GM18907 (cell line): ENCODE data around the gene NDUFAB1.
A peak's percentile ranks its signal among the peaks of the same experiment; 100 is the strongest.
"Not testable (repeated sequence)": the region's sequence is repeated elsewhere in the genome, so short reads cannot be mapped to it uniquely, and the experiment has no call there.

Source experiments
- ATAC-seq: cut with Tn5 transposase; IDR thresholded peaks from one replicate; pipeline ENCODE4 v1.9.1; 2021; ENCODE audit warnings: mild to moderate bottlenecking, moderate library complexity; ENCODE audit not compliant: unreplicated experiment

The NDUFAB1 gene

DNA sequence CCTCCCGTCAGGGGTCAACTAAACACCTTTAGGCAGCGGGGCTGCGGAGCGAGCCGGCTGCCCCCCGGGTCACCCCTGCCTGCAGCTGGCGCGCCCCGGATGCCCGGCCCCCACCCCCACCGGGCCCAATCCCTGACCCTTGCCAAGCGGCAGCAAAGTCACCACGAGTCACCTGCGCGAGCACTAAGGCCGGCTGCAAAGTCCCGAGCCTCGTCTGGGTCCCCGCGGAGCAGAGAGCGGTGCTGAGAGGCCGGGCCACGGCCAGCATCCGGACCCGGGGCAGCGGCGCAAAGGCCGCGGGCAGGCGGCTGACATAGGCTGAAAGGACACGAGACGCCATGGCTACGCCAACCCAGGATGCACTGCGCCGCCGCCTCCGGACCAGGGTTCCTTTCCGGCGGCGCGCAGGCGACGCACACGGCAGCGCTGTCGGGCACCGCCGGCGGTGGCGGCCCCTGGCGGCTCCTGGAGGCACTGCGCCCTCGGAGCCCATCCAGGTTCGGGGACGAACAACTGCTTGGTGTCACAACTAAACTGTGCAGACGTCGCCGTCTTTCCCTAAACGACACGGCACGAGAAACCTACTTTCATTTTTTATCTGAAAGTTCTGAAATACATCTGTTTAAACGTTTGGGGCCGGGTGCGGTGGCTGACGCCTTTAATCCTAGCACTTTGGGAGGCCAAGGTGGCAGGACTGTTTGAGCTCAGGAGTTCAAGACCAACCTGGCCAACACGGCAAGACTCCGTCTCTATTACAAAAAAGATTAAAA lies at the start of gene NDUFAB1:
TSS of gene NDUFAB1 (minus strand) at position 366 of the 770 bp plus-strand sequence. CDS start at position 340, 26 bp downstream.
- ATAC-seq, result peak; percentile 91

DNA sequence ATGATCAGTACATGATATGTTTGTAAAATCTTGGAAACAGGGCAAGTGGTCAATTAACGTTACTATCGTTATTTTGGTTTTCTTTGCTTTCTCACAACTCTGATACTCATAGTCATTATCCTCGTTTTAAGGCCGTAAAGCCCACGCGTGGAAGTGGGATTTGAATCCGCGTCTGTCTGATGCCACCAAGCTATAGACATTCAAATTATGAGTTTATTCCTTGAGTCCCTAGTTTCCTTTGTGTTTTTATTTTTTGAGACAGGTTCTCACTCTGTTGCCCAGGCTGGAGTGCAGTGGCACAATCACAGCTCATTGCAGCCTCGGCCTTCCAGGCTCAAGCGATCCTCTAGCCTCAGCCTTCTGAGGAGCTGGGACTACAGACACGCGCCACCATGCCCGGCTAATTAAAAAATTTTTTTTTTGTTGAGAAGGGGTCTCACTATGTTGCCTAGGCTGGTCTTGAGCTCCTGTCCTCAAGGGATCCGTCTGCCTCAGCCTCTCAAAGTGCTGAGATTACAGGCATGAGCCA lies 46.2 kb upstream of the NDUFAB1 start:
- ATAC-seq, result no peak

DNA sequence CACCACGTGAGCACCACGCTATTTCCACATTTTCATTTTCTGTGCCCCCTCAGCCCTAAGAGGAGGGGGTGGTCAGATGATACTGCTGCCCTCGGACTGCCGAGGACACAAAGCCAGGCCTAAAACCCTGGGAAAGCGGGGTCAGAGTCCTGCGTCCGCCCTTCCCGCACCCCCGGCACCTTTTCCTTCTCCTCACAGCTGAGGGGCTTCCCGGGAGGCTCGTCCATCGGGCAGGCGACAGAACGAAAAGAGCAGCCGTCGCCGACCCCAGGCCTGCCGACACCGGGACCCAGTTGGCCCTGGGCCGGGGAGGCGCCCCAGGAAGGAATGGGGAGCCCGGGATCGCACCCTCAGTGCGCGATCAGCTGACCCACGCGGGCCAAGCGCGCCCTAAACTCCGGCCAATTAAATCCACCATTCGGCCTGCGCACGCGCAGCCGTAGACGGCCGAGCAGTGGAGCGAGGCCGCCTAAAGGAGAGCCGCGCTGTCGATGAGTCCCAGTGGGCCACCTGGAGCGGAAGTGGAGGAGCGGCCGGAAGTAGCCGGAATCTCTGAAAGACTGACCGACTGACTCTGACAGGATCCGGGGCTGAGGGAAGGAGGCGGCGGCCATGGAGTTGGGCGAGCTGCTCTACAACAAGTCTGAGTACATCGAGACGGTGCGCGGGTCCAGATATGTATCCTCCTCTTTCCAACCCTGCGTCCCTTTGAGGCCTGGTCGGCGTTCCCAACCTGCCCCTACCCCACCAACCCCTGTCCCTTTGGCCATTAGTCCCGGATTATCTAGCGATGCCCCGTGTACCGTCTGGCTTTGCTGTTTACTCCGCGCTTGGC lies 45.0 kb upstream of the NDUFAB1 start, which contains the start of the genes DCTN5 and PALB2:
TSS of gene DCTN5 (plus strand) at position 536 of the 835 bp plus-strand sequence. CDS start at position 613, 77 bp downstream.
TSS of gene PALB2 (minus strand) at position 380 of the 835 bp plus-strand sequence. CDS start at position 227, 153 bp downstream.
- ATAC-seq, result peak; percentile 89

DNA sequence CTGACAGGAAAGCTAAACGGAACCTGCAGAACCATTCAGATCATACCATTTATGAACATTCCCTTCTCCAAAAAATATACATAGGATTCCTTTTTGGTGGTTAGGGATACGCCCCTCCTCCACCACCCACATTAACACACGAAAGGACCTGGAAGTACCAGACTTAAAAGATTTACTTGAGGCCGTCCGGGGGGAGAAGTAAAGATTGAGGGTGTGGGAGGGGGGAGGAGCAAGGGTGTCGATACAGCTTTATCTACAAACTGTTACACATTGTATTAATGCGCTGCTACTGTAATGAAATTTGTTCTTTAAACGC lies 44.5 kb upstream of the NDUFAB1 start:
- ATAC-seq, result no peak

DNA sequence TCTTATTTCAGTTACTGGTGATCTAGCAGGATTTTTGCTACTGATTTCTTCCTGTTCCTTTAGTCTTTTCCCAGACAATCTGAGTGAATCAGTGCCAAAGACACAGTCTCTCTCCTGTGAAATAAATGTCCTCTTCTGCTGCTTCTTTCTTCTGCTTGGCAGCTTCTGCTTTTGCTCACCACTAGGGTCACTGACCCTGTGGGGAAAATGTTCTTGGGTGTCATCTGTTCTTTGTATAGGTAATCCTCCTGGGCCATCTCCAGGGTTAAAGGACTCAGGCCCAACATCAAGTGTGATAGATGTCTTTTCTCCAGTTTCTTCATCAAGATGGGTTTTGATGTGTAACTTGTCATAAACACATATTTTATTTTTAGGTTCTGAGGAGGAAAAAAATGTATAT lies 39.8 kb upstream of the NDUFAB1 start:
- ATAC-seq, result no peak

DNA sequence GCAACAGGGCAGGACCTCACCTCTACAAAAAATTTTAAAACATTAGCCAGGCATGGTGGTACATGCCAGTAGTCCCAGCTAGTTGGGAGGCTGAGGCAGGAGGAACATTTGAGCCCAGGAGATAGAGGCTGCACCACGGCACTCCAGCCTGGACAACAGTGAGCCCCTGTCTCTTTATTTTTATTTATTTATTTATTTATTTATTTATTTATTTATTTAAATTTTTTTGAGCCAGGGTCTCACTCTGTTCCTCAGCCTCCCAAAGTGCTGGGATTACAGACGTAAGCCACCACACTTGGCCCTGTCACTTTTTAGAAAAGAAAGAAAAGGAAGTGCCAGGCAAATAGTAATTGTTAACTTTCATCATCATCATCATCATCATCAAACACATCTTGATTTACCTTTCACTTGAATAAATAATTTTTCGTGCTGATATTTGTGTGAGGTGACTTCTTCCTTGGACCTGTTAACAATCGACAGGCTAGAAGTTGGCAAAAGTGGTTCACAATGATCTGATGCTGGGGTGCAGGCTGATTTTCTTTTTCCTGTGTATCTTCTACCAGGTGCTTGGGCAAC lies 38.4 kb upstream of the NDUFAB1 start:
- ATAC-seq, result no peak

DNA sequence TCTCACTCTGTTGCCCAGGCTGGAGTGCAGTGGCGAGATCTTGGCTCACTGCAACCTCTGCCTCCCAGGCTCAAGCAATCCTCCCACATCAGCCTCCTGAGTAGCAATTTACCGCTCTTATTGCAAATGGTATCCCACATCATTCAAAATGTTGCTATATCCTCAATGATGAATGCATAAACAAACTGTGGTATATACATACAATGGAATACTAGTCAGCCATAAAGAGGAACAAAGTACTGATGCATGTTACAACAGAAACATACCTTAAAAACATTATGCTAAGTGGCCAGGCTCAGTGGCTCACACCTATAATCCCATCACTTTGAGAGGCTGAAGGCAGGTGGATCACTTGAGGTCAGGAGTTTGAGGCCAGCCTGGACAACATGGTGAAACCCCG lies 35.8 kb upstream of the NDUFAB1 start:
- not testable (repeated sequence) for ATAC-seq

DNA sequence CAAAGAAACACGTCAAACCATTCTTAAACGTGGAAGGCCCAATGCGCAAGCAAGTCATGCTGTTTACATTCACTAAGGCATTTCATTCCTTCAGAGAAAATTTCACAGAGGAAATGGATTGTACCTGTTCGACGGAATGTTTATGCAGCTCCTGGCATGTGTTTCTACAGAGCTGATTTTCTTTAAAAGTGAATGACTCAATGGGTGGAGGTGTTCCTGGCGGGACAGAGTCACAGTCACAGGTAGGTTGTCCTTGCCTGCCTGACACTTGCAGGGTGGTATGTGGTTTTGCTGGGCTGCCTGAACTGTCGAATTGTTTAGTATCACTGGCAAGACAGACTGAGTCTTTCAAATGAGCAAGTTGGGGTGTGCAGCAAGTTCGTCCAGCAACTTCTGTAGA lies 33.4 kb upstream of the NDUFAB1 start:
- no peak for ATAC-seq

DNA sequence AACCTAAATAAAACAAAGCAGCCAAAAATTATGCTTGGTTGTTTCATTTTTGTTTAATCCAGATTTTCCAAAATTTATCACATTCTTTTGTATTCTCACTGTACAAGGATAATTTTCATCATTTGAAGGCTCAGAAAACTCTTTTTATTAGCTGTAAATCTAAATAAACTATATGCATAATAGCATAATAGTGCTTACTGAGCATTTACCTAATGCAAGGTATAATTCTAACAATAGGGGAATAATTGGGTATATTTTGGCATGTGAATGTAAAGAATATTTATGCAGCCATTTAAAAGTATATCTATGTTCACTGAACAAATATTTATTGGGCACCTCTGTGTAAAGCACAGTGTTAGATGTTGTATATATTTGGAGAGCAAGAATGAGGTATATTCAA lies 28.0 kb upstream of the NDUFAB1 start:
- no peak for ATAC-seq

DNA sequence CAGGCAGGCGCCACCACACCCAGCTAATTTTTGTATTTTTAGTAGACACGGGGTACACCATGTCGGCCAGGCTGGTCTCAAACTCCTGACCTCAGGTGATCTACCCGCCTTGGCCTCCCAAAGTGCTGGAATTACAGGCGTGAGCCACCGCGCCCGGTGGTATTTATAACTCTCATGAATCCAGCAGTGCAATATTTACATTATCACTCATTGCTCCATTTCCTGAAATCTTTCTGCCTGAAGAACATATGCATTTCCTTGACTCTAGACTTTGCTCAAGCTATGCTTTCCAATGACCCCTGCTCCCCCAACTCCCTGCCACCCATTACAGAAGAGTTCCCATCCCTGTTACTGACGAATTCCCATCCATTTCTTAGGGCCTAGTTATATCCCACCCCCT lies 19.7 kb upstream of the NDUFAB1 start:
- no peak for ATAC-seq

DNA sequence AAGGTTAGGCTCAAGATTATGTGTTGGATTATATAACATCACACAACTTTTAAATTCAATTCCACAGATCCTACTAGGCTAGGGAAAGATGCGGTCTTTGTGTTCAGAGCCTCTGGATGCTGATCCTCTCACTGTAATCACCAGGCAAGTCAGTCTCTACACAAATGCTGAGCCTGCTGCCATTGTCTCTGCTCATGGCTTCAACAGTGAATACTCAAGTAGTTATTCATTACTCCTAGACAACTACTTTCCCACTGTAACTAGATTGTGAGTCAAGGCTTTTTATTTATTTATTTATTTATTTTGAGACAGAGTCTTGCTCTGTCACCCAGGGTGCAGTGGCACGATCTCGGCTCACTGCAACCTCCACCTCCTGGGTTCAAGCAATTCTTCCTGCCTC lies 15.8 kb upstream of the NDUFAB1 start:
- no peak for ATAC-seq

DNA sequence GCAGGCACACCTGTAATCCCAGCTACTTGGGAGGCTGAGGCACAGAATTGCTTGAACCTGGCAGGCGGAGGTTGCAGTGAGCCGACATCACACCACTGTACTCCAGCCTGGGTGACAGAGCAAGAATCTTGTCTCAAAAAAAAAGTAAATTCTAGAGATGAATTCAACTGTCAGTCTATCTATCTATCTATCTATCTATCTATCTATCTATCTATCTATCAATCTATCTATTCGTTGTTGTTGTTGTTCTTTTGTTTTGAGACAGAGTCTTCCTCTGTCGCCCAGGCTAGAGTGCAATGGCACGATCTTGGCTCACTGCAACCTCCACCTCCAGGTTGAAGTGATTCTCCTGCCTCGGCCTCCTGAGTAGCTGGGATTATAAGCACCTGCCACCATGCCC lies 14.8 kb upstream of the NDUFAB1 start:
- not testable (repeated sequence) for ATAC-seq

DNA sequence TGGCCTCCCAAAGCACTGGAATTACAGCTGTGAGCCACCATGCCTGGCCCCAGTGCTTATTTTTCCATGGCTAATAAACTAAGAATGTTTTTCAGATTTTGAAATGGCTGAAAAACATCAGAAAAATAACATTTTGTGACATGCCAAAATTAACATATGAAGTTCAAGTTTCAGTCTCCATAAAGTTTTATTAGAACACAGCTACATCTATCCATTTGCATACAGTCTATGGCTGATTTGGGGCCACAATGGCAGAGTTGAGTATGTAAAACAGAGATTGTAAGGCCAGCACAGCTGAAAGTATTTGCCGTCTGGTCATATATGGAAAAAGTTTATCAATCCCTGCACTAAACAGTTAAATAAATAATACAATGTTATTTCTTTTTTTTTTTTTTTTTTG lies 13.8 kb upstream of the NDUFAB1 start:
- no peak for ATAC-seq

DNA sequence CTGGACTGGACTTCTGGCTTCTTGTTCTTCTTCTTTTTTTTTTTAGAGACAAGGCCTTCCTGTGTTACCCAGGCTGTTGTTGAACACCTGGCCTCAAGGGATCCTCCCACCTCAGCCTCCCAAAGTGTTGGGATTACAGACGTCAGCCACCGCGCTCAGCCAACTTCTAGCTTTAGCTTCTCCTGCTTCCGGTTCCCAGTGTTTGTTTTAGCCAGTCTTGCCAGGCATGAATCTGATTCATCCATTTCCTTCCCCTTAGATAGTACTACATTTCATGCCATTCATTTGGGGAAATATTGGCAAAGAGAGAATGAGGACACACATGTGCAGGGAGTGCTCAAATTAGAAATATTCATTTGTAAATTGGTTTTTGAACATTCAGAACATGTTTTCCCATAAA lies 12.1 kb upstream of the NDUFAB1 start:
- no peak for ATAC-seq

DNA sequence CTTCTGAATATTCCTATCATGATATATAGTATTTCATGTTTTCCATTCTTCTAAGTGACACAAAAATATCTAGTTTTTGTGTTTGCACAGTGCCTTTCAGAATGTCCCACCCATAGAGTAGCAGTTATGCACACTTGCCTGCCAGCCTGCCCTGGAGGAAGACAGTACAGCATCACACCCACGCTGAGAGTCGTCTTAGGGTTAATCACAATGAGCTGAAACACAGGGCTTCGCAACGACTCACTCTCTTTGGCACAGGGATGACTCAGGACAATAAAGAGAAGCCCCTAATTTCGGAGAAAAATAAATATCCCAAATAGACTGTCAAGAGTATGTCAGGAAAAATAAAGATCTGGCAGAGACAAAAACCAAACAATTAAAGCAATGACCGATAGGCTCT lies 11.6 kb upstream of the NDUFAB1 start:
- no peak for ATAC-seq

DNA sequence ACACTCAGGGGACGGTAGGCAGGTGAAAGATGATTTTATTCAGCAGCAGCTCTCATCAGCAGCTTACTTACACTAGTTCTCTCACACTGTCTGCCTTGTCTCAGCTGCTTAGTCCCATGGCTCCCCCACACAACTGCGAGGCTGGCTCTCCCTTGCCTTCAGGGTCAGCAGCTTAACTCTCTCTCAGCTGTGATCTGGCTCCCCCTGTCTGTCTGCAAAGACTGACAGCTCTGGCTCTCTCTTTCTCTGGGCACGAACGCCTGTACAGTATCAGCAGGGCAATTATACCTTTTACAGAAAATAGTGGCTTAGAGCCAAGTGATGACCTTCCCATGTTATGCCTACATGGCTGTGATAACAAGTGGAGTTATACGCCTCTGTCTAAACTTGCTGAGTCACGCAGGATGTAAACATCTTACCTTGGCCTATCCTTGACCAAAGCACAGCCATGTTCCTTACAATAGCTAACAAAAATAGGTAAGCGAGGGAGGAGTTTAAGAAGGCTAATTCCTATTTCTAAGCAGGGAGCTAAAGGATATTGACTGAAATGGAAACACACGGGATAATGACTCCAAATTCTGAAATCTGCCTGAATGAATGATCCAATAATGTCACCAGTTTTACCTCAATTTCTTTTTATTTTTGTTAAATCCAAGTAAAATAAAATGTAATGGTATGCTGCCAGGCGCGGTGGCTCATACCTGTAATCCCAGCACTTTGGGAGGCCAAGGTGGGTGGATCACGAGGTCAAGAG lies 1.1 kb upstream of the NDUFAB1 start:
- ATAC-seq, result no peak

DNA sequence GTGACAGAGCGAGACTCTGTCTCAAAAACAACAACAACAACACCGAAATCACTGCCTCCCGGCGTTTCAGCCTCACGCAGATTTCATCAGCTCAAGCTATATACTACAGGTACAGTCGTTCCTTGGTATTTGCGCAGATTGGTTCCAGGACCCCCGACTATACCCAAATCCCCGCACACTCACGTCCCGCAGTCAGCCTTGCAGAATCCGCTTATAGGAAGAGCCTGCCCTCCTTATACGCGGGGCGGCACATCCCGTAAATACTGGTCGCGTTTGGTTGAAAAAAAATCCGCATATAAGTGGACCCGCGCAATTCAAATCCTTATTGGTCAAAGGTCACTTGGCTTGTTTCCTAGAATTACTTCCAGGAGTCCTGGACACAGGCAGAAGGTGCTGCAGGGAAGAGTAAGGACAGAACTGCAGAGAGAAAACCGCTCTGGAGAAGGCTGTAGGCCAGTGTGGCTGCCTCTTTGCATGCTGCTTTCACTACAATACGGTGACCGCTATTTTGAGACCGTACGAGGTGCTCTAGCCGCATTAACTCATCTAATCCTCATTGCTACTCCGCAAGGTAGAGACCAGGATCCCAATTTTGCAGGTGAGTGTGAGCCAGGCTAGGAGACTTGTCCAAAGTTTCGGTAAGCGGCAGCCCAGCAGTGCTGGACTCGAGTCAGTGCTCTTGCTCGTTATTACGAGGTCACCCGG lies 718 bp downstream of the NDUFAB1 start:
- peak; percentile 7 for ATAC-seq

DNA sequence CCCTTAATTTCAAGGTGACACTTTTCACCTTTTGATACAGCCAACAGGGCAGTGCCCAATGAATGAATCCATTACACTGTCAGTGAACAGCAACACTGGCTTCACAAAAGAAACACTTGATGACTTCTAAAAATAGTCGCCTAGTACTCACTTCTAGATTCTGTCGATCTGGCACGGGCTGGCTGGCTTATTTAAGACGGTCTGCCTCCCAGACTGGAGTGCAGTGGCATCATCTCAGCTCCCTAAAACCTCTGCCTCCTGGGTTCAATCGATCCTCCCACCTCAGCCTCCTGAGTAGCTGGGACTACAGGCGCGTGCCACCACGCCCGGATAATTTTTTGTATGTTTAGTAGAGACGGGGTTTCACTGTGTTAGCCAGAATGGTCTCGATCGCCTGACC lies 1.9 kb downstream of the NDUFAB1 start:
- no peak for ATAC-seq

DNA sequence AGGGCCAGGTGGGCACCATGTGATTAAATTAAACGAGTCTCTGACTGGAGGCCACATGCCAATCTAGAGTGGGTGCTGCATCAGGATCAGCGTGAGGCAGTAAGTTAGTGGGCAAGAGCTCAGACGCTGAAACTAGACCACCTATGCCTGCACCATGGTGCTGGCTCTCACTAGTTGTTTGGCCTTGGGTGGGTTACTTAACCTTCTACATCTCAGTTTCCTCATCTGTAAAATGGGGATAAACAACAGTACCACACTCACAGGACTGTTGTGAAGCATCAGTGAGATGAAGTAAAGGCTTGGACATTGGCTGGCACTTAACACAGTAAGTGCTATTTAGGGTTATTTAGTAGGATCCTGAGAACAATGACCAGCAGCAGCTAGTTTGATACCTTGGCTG lies 5.9 kb downstream of the NDUFAB1 start:
- ATAC-seq, result no peak

DNA sequence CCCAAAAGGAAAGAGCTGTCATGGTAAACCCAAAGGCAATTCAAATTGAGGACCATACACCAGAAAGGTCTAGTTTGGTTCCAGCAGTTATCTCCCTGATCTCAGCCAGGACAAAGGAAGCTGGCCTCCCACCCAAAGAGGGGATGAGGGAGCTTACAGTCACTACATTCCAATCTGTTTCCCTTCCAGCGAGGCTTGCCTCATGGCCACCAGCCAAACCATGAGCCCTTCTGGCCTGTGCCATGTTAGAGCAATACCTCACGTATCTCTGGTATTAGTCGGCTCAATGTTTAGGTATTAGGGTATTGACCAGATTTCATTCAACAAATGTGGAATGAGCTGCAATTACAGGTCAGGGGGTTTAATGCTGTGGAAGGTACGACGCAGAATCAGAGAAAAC lies 8.4 kb downstream of the NDUFAB1 start:
- no peak for ATAC-seq
